ENCODE data around the gene S100PBP.

GRCh38 chr1:32883338-32884031 lies 66.0 kb downstream of the S100PBP start:
- TF ChIP-seq CTCF (conservative IDR thresholded peaks at IDR 0.05) (no peak), ZFX (IDR thresholded peaks at IDR 0.05) (no peak)
